ENCODE data around the gene CD300E. TPM values are rescaled to one million over a fixed set of nuclear protein-coding genes. Genes with fewer than 3 reads are reported as not detected.

The CD300E gene
- polyA plus RNA-seq, 1 experiment, result not detected

GRCh38 chr17:74642556-74642955, 19.0 kb upstream of the CD300E start:
- ChIA-PET POLR2A (no interaction called here), CTCF (no interaction called here)
- Histone ChIP-seq H3K36me3 (ENCODE audit: control insufficient read depth, insufficient read depth, low read length) (no peaks in the 10 kb centered on the region), H3K27me3 (ENCODE audit: control insufficient read depth, insufficient read depth, low read length) (0 out of 2 replicates have a peak, but pooled peaks cover 1% of the 10 kb centered on the region), H3K4me3 (ENCODE audit: low read depth, low read length) (no peak overlapping the region)
- no peak for DNase-seq (ENCODE audit: low read depth)
- TF ChIP-seq, protein P1, sequence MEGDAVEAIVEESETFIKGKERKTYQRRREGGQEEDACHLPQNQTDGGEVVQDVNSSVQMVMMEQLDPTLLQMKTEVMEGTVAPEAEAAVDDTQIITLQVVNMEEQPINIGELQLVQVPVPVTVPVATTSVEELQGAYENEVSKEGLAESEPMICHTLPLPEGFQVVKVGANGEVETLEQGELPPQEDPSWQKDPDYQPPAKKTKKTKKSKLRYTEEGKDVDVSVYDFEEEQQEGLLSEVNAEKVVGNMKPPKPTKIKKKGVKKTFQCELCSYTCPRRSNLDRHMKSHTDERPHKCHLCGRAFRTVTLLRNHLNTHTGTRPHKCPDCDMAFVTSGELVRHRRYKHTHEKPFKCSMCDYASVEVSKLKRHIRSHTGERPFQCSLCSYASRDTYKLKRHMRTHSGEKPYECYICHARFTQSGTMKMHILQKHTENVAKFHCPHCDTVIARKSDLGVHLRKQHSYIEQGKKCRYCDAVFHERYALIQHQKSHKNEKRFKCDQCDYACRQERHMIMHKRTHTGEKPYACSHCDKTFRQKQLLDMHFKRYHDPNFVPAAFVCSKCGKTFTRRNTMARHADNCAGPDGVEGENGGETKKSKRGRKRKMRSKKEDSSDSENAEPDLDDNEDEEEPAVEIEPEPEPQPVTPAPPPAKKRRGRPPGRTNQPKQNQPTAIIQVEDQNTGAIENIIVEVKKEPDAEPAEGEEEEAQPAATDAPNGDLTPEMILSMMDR (IDR thresholded peaks at IDR 0.05; ENCODE audit: insufficient read depth, low read depth, low read length), result no peak

GRCh38 chr17:74641958-74642298, 18.4 kb upstream of the CD300E start:
- ChIA-PET POLR2A (no interaction called here), CTCF (no interaction called here)
- Histone ChIP-seq H3K27me3 (ENCODE audit: control insufficient read depth, insufficient read depth, low read length) (0 out of 2 replicates have a peak, but pooled peaks cover 1% of the 10 kb centered on the region), H3K36me3 (ENCODE audit: control insufficient read depth, insufficient read depth, low read length) (no peaks in the 10 kb centered on the region), H3K4me3 (ENCODE audit: low read depth, low read length) (no peak overlapping the region)
- TF ChIP-seq, protein P1 (IDR thresholded peaks at IDR 0.05; ENCODE audit: insufficient read depth, low read depth, low read length), result no peak
- no peak for DNase-seq (ENCODE audit: low read depth)

GRCh38 chr17:74641224-74641957, 17.9 kb upstream of the CD300E start:
- ChIA-PET CTCF (no interaction called here), POLR2A (no interaction called here)
- TF ChIP-seq, protein P1 (IDR thresholded peaks at IDR 0.05; ENCODE audit: insufficient read depth, low read depth, low read length), result no peak
- no peaks in the 10 kb centered on the region for H3K36me3 ChIP-seq (ENCODE audit: control insufficient read depth, insufficient read depth, low read length)
- H3K27me3 ChIP-seq (ENCODE audit: control insufficient read depth, insufficient read depth, low read length), result peaks cover 1% of the 10 kb centered on the region; the same call in 1 of the 2 replicates
- H3K4me3 ChIP-seq (ENCODE audit: low read depth, low read length), result no peak overlapping the region
- no peak for DNase-seq (ENCODE audit: low read depth)

GRCh38 chr17:74639704-74640151, 16.2 kb upstream of the CD300E start:
- TF ChIP-seq, protein P1 (IDR thresholded peaks at IDR 0.05; ENCODE audit: insufficient read depth, low read depth, low read length), result no peak
- DNase-seq (ENCODE audit: low read depth), result no peak
- peaks cover 1% of the 10 kb centered on the region; the same call in 1 of the 2 replicates for H3K27me3 ChIP-seq (ENCODE audit: control insufficient read depth, insufficient read depth, low read length)
- H3K4me3 ChIP-seq (ENCODE audit: low read depth, low read length), result no peak overlapping the region
- ChIA-PET CTCF (no interaction called here), POLR2A (no interaction called here)
- no peaks in the 10 kb centered on the region for H3K36me3 ChIP-seq (ENCODE audit: control insufficient read depth, insufficient read depth, low read length)

DNA sequence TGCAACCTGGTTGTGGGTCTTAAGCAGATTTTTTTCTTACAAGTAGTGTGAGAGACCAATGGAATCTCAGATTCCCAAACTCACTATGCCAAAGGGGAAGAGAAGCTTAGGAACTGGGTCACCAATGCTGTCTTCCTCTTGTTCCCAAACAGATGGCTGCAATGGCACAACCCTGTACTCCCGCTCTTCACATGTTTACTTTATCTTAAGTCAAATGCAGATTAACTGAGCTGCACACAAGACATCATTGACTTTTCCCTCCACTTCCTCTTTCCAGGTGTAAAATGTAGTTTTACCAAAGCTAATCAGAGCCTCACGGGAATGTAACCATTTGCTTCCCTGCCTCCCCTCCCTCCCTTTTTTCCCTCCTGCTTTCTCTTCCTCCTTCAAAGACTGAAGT, 14.4 kb upstream of the CD300E start:
- ChIA-PET CTCF (no interaction called here), POLR2A (no interaction called here)
- no peak for DNase-seq (ENCODE audit: low read depth)
- H3K27me3 ChIP-seq (ENCODE audit: control insufficient read depth, insufficient read depth, low read length), result peaks cover 1% of the 10 kb centered on the region; the same call in 1 of the 2 replicates
- H3K4me3 ChIP-seq (ENCODE audit: low read depth, low read length), result no peak overlapping the region
- TF ChIP-seq, protein P1 (IDR thresholded peaks at IDR 0.05; ENCODE audit: insufficient read depth, low read depth, low read length), result no peak
- no peaks in the 10 kb centered on the region for H3K36me3 ChIP-seq (ENCODE audit: control insufficient read depth, insufficient read depth, low read length)

Data from BJ (cell line).